SK-N-SH (cell line): ENCODE results near the gene PRDX5. TPM values are rescaled to one million over a fixed set of nuclear protein-coding genes. Genes with fewer than 3 reads are reported as not detected.
"Not testable (repeated sequence)": the region's sequence is repeated elsewhere in the genome, so short reads cannot be mapped to it uniquely, and the experiment has no call there.

ENCODE experiments used
- CTCF ChIA-PET: fragments of 300-600, 350-600 bp; formaldehyde crosslinking; extraction: SDS; loops from one replicate; lab custom pipeline; 2021; lab: Yijun Ruan, JAX
- POLR2A ChIA-PET: fragments of 350-600 bp; sonication (Branson Sonifier 250); formaldehyde crosslinking; extraction: SDS; loops from one replicate; lab custom pipeline; 2020; ENCODE audit warnings: antibody characterized with exemption, inconsistent platforms; lab: Yijun Ruan, JAX
- DNase-seq: peaks from one replicate; pipeline ENCODE4 v3.0.0; 2012
- H2AFZ ChIP-seq: fragments of 200-600 bp; sonication (generic); 2 replicates; pipeline ENCODE4 v1.8.1; 2016; ENCODE audit warnings: antibody characterized with exemption, mild to moderate bottlenecking, low read depth
- H3F3A ChIP-seq: fragments of 200-600 bp; sonication (generic); replicated peaks from 2 replicates; pipeline ENCODE3; 2016; ENCODE audit warnings: antibody characterized with exemption, mild to moderate bottlenecking; ENCODE audit not compliant: insufficient read depth
- H3K27ac ChIP-seq, 2 experiments: fragments of 200-500 bp in 1 of 2; fragments of 200-600 bp in 1 of 2; sonication (Bioruptor generic) in 1 of 2; sonication (generic), shearing (Covaris generic) in 1 of 2; 2 replicates each; pipeline versions ENCODE4 v1.5.1 to v1.6.1; 2014 to 2016; ENCODE audit warnings: low read depth in 2 of 2, inconsistent platforms in 1 of 2, low read length in 1 of 2, mild to moderate bottlenecking in 1 of 2, mixed read lengths in 1 of 2
- H3K27me3 ChIP-seq: fragments of 200-600 bp; sonication (generic), shearing (Covaris generic); 2 replicates; pipeline ENCODE4 v1.6.1; 2016; ENCODE audit warnings: mixed run types; ENCODE audit not compliant: insufficient read depth
- H3K36me3 ChIP-seq, 2 experiments: fragments of 200-500 bp in 1 of 2; fragments of 200-600 bp in 1 of 2; sonication (Bioruptor generic) in 1 of 2; sonication (generic) in 1 of 2; replicated peaks in 1 of 2; 2 replicates each; pipeline versions ENCODE3 to v1.5.1; 2014 to 2016; ENCODE audit warnings: low read length in 1 of 2, mild to moderate bottlenecking in 1 of 2; ENCODE audit not compliant: insufficient read depth in 2 of 2, control insufficient read depth in 1 of 2
- H3K4me1 ChIP-seq, 2 experiments: fragments of 200-500 bp in 1 of 2; fragments of 200-600 bp in 1 of 2; sonication (Bioruptor generic) in 1 of 2; sonication (generic), shearing (Covaris generic) in 1 of 2; 2 replicates each; pipeline versions ENCODE4 v1.5.1 to v1.6.1; 2014 to 2016; ENCODE audit warnings: low read depth in 1 of 2, low read length in 1 of 2, mixed run types in 1 of 2; ENCODE audit not compliant: insufficient read depth in 2 of 2, control insufficient read depth in 1 of 2
- H3K4me2 ChIP-seq: fragments of 200-600 bp; sonication (generic), shearing (Covaris generic); 2 replicates; pipeline ENCODE4 v1.6.1; 2017; ENCODE audit warnings: mixed run types
- H3K4me3 ChIP-seq, 2 experiments: fragments of 200-500 bp in 1 of 2; fragments of 200-600 bp in 1 of 2; sonication (Bioruptor generic) in 1 of 2; sonication (generic), shearing (Covaris generic) in 1 of 2; 2 replicates each; pipeline versions ENCODE4 v1.5.1 to v1.8.1; 2014 to 2016; ENCODE audit warnings: low read depth in 2 of 2, inconsistent platforms in 1 of 2, low read length in 1 of 2, mild to moderate bottlenecking in 1 of 2, mixed read lengths in 1 of 2, moderate library complexity in 1 of 2
- H3K79me2 ChIP-seq: fragments of 200-600 bp; sonication (generic); 2 replicates; pipeline ENCODE4 v1.8.1; 2017; ENCODE audit warnings: mild to moderate bottlenecking; ENCODE audit not compliant: insufficient read depth
- H3K9ac ChIP-seq: fragments of 200-600 bp; sonication (generic); 2 replicates; pipeline ENCODE4 v1.6.1; 2017; ENCODE audit warnings: mixed run types
- H3K9me2 ChIP-seq: fragments of 200-600 bp; sonication (generic); 2 replicates; pipeline ENCODE4 v1.6.1; 2017; ENCODE audit warnings: mixed run types
- H3K9me3 ChIP-seq: fragments of 200-600 bp; sonication (generic); 2 replicates; pipeline ENCODE4 v1.6.1; 2017; ENCODE audit warnings: mixed run types, mild to moderate bottlenecking, moderate library complexity
- H4K20me1 ChIP-seq: fragments of 200-600 bp; sonication (generic); 2 replicates; pipeline ENCODE4 v1.6.1; 2017; ENCODE audit warnings: mild to moderate bottlenecking, mixed run types; ENCODE audit not compliant: insufficient read depth
- JUND ChIP-seq: IDR thresholded peaks from 2 replicates; pipeline ENCODE4 v1.4.0; 2012
- NFIC ChIP-seq: IDR thresholded peaks from 2 replicates; pipeline ENCODE4 v1.4.0; 2012; ENCODE audit warnings: borderline replicate concordance
- RFX5 ChIP-seq: IDR thresholded peaks from 2 replicates; pipeline ENCODE4 v1.6.1; 2012; ENCODE audit warnings: mild to moderate bottlenecking, improper control_type of control experiment, low read length
- SMC3 ChIP-seq: IDR thresholded peaks from 2 replicates; pipeline ENCODE4 v1.6.1; 2012; ENCODE audit warnings: low read depth, low read length, improper control_type of control experiment
- YY1 ChIP-seq: IDR thresholded peaks from 2 replicates; pipeline ENCODE4 v1.4.0; 2012; ENCODE audit warnings: low read depth, mild to moderate bottlenecking
- WGBS: methylation state at CpG from one replicate; pipeline ENCODE4 v1.1.6; 2017; ENCODE audit warnings: low lambda C conversion rate; 5-methylcytosine and 5-hydroxymethylcytosine counted together
- polyA plus RNA-seq, 3 experiments: library from polyadenylated mRNA; depleted of rRNA; stranded (reverse); fragments of >200 nt; gene quantifications; 2 replicates each; pipeline ENCODE4 v1.2.3, GENCODE V29; 2012
- TF ChIP-seq, protein P1 (sequence below): IDR thresholded peaks from 2 replicates; pipeline ENCODE4; 2012
- TF ChIP-seq, protein P2 (sequence below): IDR thresholded peaks from 2 replicates; pipeline ENCODE4 v1.4.0; 2012; ENCODE audit warnings: low read depth, borderline replicate concordance

Gene PRDX5
- polyA plus RNA-seq, 1 of the 3 experiments (the other 2 are of a cell fraction) = 1,000 TPM

DNA sequence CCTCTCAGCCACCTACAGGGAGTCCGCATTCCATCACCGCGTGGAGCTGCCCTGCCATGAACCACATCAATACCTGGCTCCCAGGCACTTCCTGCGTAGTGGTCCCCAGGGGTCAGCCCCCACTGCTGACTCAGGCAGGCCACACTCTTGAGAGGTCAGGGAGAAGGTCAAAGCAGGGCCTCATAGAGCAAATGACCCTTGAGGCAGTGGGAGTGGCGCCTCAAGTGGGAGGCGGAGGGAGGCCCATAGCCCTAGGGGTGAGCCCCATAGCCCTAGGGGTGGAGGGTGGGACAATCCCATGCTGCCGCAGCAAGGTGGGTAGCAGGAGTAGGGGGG lies 5.0 kb downstream of the PRDX5 start:
- peaks cover 26% of the 10 kb centered on the region for H3K79me2 ChIP-seq
- H3K27me3 ChIP-seq = no peaks in the 10 kb centered on the region
- H3K4me1 ChIP-seq = peaks cover 0 to 9% of the 10 kb centered on the region in 2 experiments; a peak in 1 of 4 replicates
- peaks cover 4% of the 10 kb centered on the region for H3F3A ChIP-seq
- no peaks in the 10 kb centered on the region for H4K20me1 ChIP-seq
- no peaks in the 10 kb centered on the region for H3K9me3 ChIP-seq
- DNase-seq = no peak
- 98% methylated on average over 6 of the region's 7 CpGs for WGBS
- H3K4me3 ChIP-seq = no peak overlapping the region
- no peak overlapping the region for H2AFZ ChIP-seq
- H3K9me2 ChIP-seq = no peaks in the 10 kb centered on the region
- ChIA-PET POLR2A (interaction anchor here (1.5 kb wide), 1 partner anchor 18 kb away, joined by 4 read pairs; the partner anchor contains the start of gene ESRRA), CTCF (interaction anchor here (0.9 to 1.4 kb wide), 3 partner anchors 9 to 33 kb away, joined by 3 to 4 read pairs (median 3); no protein-coding TSS in a partner anchor)
- H3K4me2 ChIP-seq = no peak overlapping the region
- peaks cover 0 to 10% of the 10 kb centered on the region in 2 experiments for H3K36me3 ChIP-seq
- no peak overlapping the region for H3K9ac ChIP-seq
- H3K27ac ChIP-seq = no peak overlapping the region
- TF ChIP-seq, protein P1, sequence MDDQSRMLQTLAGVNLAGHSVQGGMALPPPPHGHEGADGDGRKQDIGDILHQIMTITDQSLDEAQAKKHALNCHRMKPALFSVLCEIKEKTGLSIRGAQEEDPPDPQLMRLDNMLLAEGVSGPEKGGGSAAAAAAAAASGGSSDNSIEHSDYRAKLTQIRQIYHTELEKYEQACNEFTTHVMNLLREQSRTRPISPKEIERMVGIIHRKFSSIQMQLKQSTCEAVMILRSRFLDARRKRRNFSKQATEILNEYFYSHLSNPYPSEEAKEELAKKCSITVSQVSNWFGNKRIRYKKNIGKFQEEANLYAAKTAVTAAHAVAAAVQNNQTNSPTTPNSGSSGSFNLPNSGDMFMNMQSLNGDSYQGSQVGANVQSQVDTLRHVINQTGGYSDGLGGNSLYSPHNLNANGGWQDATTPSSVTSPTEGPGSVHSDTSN = no peak

DNA sequence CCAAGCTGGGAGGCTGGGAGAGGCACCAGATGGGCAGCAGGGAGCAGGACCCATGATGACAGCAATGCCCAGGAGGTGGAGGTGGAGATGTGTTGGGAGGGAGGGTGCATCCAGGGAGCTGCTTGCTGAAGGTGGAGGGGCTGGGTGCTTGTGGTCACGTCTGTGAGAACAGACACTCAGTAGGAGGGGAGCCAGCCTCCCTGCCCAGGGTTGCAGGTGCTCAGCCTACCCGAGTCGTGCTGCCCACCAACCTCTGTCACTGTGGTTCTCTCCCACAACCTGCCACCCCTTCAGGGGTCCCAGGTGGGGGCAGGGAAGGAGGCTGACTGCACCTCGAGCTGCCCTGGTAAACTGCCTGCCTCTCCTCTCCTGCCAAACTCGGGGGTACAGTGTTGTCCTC lies 5.5 kb downstream of the PRDX5 start:
- no peak overlapping the region for H3K27ac ChIP-seq
- H3K9me3 ChIP-seq = no peaks in the 10 kb centered on the region
- H2AFZ ChIP-seq = no peak overlapping the region
- H3K79me2 ChIP-seq = peaks cover 22% of the 10 kb centered on the region
- no peak overlapping the region for H3K4me3 ChIP-seq
- peaks cover 0 to 9% of the 10 kb centered on the region in 2 experiments; a peak in 1 of 4 replicates for H3K4me1 ChIP-seq
- no peaks in the 10 kb centered on the region for H3K27me3 ChIP-seq
- WGBS = 86% methylated on average over 5 of the region's 5 CpGs
- POLR2A ChIA-PET = interaction anchor here (1.5 kb wide), 1 partner anchor 19 kb away, joined by 4 read pairs; the partner anchor contains the start of gene ESRRA
- no peak overlapping the region for H3K4me2 ChIP-seq
- peaks cover 7% of the 10 kb centered on the region for H3F3A ChIP-seq
- DNase-seq = no peak
- no peaks in the 10 kb centered on the region for H4K20me1 ChIP-seq
- no peaks in the 10 kb centered on the region for H3K9me2 ChIP-seq
- CTCF ChIA-PET = interaction anchor here (0.9 to 1.4 kb wide), 6 partner anchors 8 to 125 kb away, joined by 3 to 5 read pairs (median 3); no protein-coding TSS in a partner anchor
- H3K9ac ChIP-seq = no peak overlapping the region
- H3K36me3 ChIP-seq = peaks cover 0 to 10% of the 10 kb centered on the region in 2 experiments
- TF ChIP-seq YY1 (no peak), JUND (no peak), NFIC (no peak), SMC3 (no peak), RFX5 (no peak)
- TF ChIP-seq, protein P2, sequence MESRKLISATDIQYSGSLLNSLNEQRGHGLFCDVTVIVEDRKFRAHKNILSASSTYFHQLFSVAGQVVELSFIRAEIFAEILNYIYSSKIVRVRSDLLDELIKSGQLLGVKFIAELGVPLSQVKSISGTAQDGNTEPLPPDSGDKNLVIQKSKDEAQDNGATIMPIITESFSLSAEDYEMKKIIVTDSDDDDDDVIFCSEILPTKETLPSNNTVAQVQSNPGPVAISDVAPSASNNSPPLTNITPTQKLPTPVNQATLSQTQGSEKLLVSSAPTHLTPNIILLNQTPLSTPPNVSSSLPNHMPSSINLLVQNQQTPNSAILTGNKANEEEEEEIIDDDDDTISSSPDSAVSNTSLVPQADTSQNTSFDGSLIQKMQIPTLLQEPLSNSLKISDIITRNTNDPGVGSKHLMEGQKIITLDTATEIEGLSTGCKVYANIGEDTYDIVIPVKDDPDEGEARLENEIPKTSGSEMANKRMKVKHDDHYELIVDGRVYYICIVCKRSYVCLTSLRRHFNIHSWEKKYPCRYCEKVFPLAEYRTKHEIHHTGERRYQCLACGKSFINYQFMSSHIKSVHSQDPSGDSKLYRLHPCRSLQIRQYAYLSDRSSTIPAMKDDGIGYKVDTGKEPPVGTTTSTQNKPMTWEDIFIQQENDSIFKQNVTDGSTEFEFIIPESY = no peak

DNA sequence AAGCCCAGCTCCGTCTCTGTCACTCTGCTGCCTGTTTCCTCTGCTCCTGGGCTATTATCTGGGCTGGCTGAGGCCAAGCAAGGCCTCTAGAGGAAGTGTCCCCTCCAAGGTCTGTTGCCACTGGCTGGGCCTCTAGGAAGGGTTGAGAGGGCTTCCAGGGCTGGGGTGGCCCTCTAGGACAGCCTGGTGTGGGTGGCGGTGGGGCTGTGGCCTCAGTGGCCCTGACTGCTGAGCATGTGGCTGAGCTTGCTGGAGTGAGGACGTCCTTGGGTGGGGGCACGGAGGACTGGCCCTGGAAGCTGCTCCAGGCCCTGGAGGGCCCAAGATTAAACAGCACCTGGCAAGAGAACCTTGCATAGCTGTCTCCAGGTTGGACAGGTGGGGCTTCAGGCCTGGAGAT lies 6.1 kb downstream of the PRDX5 start:
- H3F3A ChIP-seq, H3K9me2 ChIP-seq, DNase-seq, H3K9me3 ChIP-seq, H4K20me1 ChIP-seq, H3K4me3 ChIP-seq, H3K4me2 ChIP-seq, H3K27ac ChIP-seq, H3K4me1 ChIP-seq, H2AFZ ChIP-seq, H3K9ac ChIP-seq, H3K27me3 ChIP-seq, H3K36me3 ChIP-seq: not testable (repeated sequence)
- H3K79me2 ChIP-seq = peaks cover 16% of the 10 kb centered on the region; the same call in 1 of the 2 replicates
- 100% methylated on average over 2 of the region's 4 CpGs for WGBS
- ChIA-PET POLR2A (interaction anchor here (1.5 kb wide), 1 partner anchor 19 kb away, joined by 4 read pairs; the partner anchor contains the start of gene ESRRA), CTCF (interaction anchor here (0.9 to 1.3 kb wide), 5 partner anchors 8 to 124 kb away, joined by 3 to 5 read pairs (median 3); no protein-coding TSS in a partner anchor)
